HG03520 (cell line): ENCODE measurements around the gene OR10V1.
"Not testable (repeated sequence)": the region's sequence is repeated elsewhere in the genome, so short reads cannot be mapped to it uniquely, and the experiment has no call there.

ENCODE experiments used
- ATAC-seq: cut with Tn5 transposase; IDR thresholded peaks from one replicate; pipeline ENCODE4 v1.9.1; 2021; ENCODE audit warnings: mild to moderate bottlenecking, moderate library complexity; ENCODE audit not compliant: unreplicated experiment

The OR10V1 gene

DNA sequence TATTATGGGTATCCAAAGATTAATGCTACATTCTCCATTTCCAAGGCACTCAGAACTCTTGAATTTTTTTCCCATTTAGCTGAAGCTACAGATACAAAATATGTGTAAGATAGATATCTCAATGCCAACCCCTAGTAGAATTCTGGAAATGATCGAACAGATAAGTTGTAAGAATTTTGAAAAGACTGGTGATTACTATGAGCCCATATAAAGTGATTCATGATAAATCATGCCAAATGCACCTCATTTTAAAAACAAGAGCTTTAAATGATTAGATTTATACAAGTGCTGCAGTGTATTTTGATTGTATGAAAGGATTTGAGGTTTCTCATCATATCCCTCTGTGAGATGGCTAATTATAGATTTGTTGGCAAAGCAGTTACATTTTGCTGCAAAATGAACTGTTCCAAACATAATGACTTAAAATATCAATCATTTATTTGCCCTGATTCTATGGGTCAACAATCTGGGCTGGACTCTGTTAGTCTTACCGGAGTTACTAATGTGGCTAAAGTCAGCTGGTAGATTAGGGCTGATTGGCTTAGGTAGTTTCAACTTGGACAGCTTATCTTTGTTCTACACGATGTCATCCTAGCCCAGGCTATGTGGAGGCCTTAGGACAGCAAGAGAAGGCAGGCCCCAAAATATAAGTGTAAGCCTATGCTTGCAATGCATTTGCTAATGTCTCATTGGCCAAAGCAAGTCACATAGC, 3.4 kb downstream of the OR10V1 start:
- ATAC-seq = no peak

DNA sequence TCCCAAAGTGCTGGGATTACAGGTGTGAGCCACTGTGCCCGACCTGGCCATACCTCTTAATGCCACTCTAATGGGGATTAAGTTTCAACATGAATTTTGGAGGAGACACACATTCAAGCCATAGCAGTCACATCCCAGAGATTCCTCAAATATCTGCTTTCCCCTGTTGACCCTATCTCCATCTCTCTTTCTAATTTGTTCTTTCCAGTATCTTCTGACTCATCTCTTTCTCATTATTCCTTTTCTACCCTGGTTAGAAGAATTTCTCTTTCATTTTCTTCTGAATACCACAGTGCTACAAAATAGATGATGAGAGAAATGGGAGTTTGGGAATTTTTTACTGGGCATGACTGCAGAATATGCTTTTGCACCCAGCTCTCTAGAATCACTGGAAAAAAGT, 5.1 kb downstream of the OR10V1 start:
- ATAC-seq = no peak

DNA sequence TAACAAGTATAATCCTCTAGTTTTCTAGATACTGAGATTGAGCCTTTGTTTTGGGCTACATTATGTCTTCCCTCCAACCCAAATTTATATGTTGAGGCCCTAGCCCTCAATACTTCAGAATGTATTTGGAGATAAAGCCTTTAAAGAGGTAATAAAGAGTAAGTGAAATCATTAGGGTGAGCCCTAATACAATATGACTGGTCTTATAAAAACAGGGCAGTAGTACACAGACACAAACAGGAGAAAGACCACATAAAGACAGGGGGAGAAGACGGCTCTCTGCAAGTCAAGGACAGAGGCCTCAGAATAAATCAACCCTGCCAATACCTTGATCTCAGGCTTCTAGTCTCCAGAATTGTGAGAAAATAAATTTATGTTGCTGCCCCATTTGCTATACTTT, 6.3 kb downstream of the OR10V1 start:
- no peak for ATAC-seq

DNA sequence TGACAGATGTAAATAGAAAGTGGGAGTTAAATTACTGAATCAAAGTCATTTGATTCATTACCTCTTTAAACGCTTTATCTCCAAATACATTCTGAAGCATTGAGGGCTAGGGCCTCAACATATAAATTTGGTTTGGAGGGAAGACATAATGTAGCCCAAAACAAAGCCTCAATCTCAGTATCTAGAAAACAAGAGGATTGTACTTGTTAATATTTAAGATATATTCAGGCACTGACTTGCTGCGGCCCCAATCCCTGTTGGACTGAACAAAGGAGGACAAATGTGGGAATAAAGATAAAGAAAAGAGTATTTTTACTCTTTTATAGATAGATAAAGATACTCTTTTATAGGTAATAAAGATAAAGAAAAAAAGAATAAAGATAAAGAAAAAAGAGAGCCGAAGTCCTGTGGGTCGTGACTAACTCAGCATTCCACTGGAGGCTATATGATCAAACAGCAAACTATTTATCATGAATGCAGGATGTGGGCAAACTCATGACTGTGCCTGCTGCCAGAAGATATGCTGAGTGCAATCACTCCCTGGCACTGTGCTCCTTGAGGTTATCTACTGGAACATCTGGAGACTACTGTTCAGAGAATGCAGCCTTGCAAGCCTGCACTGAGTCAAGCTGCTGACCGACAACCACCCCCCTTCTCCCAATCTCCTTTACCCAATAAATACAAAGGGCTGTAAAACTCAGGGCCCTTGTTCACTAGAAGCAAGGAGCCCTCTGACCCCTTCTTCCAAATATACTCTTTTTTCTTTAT, 6.9 kb downstream of the OR10V1 start:
- no peak for ATAC-seq

DNA sequence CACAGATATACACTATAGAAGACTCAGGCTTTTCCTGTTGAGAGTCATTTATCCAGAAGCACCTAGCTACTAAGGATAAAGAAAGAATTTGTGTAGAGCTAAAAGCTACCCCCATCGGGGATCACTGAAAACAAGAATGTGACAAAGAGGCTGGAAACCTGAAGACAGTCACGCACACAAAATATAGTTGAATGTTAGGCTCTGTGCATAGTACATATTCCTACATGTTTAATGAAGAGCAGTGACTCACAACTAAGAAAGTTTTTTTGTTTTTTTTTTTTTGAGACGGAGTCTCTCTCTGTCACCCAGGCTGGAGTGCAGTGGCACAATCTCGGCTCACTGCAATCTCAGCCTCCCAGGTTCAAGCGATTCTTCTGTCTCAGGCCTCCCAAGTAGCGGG, 8.4 kb downstream of the OR10V1 start:
- ATAC-seq = no peak

DNA sequence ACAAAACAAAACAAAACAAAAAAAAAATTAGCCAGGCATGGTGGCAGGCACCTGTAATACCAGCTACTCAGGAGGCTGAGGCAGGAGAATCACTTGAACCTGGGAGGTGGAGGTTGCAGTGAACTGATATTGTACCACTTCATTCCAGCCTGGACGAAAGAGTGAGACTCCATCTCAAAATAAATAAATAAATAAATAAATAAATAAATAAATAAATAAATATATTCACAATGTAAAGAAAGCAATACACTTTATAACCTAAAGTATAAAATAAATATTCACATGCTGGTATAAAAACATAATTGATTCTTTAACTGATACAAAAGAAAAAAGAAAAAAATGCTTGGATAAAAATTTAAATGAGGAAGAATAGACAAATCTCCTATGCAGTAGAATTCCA, 10.1 kb downstream of the OR10V1 start:
- ATAC-seq = not testable (repeated sequence)

DNA sequence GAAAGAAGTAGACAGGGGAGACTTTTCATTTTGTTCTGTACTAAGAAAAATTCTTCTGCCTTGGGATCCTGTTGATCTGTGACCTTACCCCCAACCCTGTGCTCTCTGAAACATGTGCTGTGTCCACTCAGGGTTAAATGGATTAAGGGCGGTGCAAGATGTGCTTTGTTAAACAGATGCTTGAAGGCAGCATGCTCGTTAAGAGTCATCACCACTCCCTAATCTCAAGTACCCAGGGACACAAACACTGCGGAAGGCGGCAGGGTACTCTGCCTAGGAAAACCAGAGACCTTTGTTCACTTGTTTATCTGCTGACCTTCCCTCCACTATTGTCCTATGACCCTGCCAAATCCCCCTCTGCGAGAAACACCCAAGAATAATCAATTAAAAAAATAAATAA, 13.5 kb downstream of the OR10V1 start:
- ATAC-seq = not testable (repeated sequence)

DNA sequence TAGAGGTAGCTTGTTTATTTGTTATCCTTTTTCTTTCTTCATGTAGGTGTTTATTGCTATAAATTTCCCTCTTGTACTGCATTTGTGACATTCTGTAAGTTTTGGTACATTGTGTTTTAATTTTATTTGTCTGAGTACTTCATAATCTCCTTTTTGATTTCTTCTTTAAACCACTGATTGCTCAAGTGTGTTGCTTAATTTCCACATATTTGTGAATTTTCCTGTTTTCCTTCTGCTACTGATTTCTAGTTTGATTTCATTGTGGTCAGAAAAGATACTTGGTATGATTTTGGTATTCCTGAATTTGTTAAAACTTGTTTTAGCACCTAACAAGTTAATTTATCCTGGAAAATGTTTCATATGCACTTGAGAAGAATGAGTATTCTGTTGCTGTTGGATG, 15.1 kb downstream of the OR10V1 start:
- ATAC-seq = no peak

DNA sequence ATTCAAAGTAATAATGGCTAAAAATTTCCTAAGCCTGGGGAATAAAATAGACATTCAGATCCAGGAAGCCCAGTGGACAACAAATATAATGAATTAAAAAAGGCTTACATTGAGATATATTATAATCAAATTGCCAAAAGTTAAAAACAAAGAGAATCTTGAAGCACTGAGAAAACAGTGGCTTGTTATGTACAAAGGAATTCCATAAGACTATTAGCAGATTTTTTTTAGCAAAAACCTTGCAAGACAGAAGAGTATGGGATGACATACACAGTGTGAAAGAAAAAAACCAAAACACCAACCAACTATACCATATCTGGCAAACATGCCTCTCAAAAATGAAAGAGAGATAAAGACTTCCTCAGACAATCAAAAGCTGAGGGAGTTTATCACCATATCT, 20.7 kb downstream of the OR10V1 start:
- ATAC-seq = no peak

DNA sequence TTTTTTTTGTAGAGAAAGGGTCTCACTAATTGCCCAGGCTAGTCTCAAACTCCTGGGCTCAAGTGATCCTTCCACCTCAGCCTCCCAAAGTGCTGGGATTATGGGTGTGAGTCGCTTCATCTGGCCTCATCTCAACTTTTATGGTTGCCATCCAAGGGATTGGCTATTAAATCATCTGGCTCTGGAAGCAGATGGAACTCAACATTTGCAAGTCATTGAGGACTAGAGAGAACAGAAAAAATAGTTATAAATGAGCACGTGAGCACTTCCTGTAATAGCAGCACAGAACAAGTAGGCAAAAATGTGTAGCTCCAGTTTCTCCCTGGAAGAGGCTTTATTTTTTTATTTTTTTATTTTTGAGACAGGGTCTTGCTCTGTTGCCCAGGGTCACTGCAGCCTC, 22.5 kb downstream of the OR10V1 start:
- ATAC-seq = no peak

DNA sequence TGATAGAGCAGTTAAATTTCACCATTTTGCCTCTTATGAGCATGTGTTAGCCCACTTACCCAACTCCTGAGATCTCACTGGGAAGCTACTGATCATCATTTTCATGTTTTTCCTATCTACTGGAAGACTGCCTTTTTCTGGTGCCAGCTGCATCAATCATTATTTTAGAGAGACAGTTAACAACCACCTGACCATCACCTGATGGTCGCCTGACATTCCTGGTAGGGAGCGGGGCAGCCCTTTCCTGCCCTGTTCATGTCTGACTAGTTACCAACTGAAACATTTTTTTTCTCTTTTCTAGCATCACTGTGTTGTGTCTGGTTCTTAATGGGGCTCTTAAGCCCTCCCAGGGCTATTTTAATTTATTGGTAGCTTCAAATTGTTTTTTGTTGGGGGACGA, 24.6 kb downstream of the OR10V1 start:
- no peak for ATAC-seq

DNA sequence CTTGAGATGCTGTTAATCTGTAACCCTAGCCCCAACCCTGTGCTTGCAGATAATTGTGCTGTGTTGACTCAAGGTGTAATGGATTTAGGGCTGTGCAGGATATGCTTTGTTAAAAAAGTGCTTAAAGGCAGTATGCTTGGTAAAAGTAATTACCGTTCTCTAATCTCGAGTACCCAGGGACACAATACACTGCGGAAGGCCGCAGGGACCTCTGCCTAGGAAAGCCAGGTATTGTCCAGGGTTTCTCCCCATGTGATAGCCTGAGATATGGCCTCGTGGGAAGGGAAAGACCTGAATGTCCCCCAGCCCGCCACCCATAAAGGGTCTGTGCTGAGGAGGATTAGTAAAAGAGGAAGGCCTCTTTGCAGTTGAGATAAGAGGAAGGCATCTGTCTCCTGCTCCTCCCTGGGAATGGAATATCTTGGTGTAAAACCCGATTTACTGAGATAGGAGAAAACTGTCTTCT, 32.4 kb downstream of the OR10V1 start:
- not testable (repeated sequence) for ATAC-seq

DNA sequence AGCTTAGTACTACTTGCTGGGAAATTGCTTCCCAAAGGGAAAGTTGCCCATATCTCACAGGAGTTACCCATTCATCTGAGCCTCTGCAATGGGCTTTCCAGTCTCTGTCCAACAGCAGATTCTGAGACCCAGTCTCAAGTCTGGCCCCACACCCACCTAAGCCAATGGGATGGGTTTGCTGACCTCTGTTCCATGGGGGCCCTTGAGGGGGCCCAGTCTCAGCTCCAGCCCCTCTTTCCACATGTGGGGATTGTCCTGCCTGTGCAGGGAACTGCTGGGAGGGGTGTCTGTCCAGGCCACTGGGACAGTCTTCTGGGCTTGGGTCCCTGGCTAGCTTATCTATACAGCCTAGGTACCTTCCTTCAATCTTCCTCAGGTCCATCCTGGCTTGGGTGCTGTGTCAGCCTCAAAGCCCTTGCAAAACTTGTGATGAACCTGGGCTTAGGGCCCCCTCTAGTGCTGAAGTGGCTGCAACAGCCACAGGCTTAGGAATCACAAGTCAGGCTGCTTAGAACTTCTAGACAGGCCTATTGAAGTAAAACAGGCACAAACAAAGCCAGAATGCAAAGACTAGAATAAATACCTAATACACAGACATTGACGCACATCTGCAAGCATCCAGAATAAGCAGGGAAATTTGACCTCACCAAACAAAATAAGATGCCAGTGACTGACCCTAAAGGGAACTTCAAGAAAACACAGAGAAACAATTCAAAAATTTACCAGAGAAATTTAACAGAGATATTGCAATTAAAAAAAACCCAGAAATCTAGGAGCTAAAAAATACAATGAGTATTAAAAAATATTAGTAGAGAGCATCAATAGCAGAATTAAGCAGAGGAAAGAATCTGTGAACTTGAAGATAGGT, 33.1 kb downstream of the OR10V1 start:
- ATAC-seq = peak; percentile 97

DNA sequence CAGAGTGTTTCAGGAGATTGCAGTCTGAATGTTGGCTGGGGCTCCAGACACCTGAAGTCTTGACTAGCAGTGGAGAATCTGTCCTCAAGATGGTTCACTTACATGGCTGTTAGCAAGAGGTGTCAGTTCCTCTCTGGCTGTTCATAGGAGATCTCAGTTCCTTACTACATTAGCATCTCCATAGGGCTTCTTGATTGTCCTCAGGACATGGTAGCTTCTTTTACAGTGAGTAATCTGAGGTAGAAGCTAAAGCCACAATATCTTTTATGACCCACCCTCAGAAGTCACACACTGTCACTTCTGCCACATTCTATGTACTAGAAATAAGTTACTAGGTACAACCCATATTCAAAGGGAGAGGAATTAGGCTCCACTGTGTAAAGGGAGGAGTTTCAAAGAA, 34.3 kb downstream of the OR10V1 start:
- no peak for ATAC-seq

DNA sequence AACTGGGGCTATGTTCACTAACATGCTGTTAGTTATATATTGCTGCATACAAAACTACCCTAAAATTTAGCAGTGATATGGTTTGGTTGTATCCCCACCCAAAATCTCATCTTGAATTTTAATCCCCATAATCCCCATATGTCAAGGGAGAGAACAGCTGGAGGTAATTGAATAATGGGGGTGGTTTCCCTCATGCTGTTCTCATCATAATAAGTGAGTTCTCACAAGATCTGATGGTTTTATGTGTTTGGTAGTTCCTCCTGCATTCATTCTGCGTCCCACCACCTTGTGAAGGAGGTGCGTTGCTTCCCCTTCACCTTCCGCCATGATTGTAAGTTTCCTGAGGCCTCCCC, 34.9 kb downstream of the OR10V1 start:
- no peak for ATAC-seq

DNA sequence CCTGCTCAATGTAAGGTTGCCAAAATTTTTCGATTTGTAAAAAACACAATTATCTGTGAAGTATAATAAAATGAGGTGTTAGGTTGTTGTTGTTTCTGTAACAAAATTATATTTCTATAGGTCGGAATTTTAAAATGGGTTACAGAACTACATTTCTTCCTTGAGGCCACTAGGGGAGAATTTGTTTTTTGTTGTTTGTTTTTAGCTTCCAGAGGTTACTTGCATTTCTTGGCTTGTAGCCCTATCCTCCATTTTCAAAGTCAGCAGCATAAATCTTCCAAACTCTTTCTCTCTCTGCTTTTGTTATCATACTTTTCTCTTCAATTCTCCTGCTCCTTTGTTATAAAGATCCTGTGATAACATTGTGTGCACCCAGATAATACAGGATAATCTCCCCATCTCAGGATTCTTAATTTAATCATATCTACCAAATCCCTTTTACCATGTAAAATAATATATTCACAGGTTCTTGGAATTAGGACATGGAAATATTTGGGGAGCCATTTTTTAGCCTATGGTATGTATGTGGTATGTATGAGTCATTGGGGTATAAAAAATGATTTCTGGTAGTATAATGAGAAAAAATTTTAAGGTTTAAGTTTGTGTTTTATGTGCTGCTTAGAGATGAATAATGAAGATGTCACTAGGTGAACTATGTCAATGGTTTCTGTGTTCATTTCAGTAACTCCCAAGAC, 35.4 kb downstream of the OR10V1 start:
- no peak for ATAC-seq

DNA sequence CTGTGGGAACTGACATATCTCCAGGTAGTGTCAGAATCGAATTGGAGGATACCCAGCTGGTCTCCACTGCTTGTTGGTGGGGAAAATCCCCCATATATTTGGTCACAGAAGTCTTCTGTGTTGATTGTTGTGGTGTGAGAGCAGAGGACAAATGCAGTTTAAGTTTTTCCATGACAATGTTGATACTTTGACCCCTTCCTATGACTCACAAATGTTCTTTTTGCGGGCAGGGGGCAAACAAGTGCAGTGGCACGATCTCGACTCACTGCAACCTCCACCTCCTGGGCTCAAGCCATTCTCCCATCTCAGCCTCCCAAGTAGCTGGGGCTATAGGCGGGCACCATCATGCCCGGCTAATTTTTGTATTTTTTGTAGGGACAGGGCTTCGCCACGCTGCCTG, 37.4 kb downstream of the OR10V1 start:
- no peak for ATAC-seq

DNA sequence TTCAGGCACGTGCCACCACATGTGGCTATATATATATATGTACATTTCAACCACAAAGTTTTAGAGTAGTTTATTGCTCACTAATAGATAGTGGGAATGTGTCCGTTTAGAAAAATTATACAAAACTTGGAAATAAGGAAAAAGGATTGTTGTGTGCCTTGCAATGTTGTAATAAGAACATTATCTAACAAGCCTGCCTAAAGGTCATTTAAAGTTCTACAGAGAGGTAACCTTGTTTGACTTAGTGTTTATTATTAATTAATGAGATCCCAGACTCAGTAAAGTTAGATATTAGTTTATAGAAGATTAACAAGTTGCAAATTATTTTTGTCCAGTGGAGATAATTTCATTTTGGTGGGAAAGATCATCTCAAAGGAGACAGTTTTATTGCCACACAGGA, 39.4 kb downstream of the OR10V1 start:
- no peak for ATAC-seq

DNA sequence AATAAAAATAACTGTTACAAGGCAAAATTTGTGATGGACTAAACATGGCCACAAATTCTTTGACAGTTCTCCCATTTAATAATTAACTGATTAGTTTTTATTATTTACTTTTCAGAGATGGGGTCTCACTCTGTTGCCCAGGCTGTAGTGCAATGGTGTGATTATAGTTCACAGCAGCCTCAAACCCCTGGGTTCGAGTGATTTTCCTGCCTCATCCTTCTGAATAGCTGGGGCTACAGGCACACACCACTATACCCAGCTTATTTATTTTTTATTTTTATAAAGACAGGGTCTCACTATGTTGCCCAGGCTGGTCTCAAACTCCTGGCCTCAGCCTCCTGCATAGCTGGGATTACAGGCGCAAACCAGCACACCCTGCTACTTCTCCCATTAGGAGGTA, 40.4 kb downstream of the OR10V1 start:
- no peak for ATAC-seq

DNA sequence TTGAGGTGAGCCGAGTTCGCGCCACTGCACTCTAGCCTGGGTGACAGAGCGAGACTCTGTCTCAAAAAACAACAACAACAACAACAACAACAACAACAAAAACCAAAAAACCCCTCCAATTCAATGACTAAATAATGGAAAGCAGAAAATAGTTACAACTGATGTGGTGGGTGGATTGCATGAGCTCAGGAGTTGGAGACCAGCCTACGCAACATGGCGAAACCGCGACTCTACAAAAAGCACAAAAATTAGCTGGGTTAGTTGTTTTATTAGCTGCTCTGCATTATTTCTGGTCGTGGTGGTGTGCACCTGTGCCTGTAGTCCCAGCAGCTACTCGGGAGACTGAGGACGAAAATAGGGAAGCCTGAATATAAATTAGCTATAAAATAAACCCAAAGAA, 42.2 kb downstream of the OR10V1 start:
- no peak for ATAC-seq

DNA sequence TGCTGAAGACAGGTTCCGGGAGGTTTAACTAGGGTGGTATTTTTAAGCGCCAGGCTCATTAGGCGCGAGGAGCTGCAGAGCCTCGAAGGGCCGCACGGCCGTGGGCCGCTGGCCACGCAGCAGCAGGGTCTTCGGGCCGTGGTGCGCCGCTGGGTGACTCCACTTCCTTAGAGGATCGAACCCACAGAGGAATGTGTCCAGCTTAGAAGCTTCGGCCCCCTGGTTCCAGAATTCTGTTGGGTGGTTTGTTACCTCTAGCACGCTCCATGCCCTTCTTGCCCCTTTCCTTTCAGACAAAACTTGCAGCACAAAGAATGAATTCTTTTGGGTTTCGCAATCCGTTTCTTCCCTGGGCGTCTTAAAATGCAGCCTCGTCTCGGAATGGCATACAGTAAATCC, 44.0 kb downstream of the OR10V1 start:
- no peak for ATAC-seq
